HL-60 (cell line): ENCODE results near the gene LGR6.

Experiments used
- GABPA ChIP-seq: IDR thresholded peaks from 2 replicates; pipeline ENCODE4 v1.6.1; 2012; ENCODE audit warnings: low read depth
- POLR2AphosphoS5 ChIP-seq: IDR thresholded peaks from 2 replicates; pipeline ENCODE4 v1.6.1; 2012; ENCODE audit warnings: low read depth
- TF ChIP-seq, protein P1 (sequence below): IDR thresholded peaks from one replicate; pipeline ENCODE4 v1.5.1; 2011; ENCODE audit warnings: low read length, control low read depth, inconsistent platforms; ENCODE audit not compliant: insufficient read depth
- TF ChIP-seq, protein P2 (sequence below): IDR thresholded peaks from 2 replicates; pipeline ENCODE4 v1.6.1; 2012; ENCODE audit warnings: low read depth; ENCODE audit not compliant: insufficient replicate concordance

DNA sequence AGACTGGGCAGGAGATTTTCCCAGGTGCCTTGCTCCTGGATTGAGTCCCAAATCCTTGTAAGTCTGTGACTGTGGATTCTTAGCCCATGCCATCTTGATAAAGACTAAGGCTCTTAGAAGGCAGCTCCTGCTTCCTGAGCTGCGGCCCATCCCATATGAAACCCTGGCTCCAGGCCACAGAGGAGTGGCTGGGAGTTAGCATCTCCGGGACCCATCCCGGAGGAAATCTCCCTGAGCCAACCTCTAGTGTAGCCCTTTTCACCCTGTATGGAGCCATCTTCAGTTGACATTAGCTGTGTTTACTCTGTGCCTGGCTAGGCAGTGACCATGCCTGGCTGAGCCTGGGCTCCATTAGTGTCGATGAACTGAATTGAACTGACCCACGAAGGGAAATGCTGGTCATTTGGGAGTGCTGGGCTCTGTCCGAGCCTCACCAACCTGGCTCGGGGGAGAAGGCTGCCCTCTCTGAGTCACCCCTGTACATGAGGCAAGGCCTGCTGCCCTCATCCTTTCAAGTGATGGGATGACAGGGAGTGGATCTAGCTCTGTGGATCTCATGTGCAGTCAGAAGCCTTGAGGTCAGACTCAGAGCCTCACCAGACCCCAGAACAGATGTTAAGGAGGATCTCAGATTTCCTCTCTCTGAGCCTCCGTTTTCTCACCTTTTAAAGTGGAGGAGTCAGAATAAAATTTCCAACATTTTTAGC is 37.5 kb downstream of the LGR6 start:
- TF ChIP-seq, protein P1, sequence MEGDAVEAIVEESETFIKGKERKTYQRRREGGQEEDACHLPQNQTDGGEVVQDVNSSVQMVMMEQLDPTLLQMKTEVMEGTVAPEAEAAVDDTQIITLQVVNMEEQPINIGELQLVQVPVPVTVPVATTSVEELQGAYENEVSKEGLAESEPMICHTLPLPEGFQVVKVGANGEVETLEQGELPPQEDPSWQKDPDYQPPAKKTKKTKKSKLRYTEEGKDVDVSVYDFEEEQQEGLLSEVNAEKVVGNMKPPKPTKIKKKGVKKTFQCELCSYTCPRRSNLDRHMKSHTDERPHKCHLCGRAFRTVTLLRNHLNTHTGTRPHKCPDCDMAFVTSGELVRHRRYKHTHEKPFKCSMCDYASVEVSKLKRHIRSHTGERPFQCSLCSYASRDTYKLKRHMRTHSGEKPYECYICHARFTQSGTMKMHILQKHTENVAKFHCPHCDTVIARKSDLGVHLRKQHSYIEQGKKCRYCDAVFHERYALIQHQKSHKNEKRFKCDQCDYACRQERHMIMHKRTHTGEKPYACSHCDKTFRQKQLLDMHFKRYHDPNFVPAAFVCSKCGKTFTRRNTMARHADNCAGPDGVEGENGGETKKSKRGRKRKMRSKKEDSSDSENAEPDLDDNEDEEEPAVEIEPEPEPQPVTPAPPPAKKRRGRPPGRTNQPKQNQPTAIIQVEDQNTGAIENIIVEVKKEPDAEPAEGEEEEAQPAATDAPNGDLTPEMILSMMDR, result no peak
- TF ChIP-seq POLR2AphosphoS5, result no peak
- TF ChIP-seq GABPA, result no peak
- TF ChIP-seq, protein P2, sequence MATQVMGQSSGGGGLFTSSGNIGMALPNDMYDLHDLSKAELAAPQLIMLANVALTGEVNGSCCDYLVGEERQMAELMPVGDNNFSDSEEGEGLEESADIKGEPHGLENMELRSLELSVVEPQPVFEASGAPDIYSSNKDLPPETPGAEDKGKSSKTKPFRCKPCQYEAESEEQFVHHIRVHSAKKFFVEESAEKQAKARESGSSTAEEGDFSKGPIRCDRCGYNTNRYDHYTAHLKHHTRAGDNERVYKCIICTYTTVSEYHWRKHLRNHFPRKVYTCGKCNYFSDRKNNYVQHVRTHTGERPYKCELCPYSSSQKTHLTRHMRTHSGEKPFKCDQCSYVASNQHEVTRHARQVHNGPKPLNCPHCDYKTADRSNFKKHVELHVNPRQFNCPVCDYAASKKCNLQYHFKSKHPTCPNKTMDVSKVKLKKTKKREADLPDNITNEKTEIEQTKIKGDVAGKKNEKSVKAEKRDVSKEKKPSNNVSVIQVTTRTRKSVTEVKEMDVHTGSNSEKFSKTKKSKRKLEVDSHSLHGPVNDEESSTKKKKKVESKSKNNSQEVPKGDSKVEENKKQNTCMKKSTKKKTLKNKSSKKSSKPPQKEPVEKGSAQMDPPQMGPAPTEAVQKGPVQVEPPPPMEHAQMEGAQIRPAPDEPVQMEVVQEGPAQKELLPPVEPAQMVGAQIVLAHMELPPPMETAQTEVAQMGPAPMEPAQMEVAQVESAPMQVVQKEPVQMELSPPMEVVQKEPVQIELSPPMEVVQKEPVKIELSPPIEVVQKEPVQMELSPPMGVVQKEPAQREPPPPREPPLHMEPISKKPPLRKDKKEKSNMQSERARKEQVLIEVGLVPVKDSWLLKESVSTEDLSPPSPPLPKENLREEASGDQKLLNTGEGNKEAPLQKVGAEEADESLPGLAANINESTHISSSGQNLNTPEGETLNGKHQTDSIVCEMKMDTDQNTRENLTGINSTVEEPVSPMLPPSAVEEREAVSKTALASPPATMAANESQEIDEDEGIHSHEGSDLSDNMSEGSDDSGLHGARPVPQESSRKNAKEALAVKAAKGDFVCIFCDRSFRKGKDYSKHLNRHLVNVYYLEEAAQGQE, result no peak
